ENCODE measurements around the gene DFFB.
"Not testable (repeated sequence)": the region's sequence is repeated elsewhere in the genome, so short reads cannot be mapped to it uniquely, and the experiment has no call there.

Gene DFFB

GRCh38 chr1:3911981-3912808, 54.9 kb downstream of the DFFB start:
- DNase-seq: no peak

GRCh38 chr1:3912809-3913685, 55.8 kb downstream of the DFFB start:
- no peak for DNase-seq

DNA sequence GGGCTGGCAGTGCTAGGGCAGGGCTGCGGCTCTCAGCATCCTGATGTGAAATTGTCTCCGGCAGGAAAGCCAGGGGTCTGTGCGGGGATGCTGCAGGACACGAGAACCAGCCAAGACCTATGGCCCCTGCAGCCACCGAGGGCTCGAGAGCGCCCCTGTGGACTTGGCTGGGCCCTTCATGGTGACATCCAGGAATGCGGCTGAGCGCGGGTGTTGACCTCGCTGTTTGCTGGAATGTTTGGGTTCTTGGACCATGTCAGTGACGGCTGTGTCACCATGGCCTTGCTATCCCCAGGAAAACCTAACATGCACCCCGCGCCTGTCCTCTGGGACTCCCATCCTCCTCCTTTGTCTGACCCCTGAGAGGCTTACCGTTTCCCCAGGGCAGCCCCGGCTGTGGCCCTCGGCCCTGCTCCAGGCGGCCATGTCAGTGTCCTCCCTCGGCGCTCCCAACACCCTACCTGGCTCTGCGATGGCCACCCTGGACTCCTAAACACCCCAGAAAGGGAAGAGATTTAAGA, 57.1 kb downstream of the DFFB start:
- no peak for DNase-seq

GRCh38 chr1:3914911-3915310, 57.6 kb downstream of the DFFB start:
- DNase-seq: no peak

GRCh38 chr1:3915551-3916121, 58.4 kb downstream of the DFFB start:
- no peak for DNase-seq

DNA sequence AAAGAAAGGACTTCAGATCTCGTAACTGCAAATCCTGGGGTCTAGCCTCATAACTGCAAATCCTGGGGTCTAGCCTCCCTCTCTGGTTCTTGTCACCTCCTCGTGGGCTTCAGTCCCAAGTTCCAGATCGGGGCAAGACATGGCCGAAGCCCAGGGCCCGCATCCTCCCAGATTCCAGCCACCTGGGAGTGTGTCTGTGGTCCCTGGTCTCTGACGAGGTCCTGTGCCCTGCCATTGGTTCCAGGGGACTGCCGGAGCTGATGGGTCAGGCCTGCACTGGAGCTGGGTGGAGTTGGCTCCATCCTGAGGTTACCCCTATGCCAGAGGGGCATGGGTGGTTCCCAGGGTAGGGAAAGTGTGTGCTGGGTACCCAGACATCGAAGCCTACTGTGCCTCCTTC, 60.5 kb downstream of the DFFB start:
- no peak for DNase-seq

- DNase-seq: not testable (repeated sequence)
Observed at GRCh38 chr1:3918359-3918758, 61.1 kb downstream of the DFFB start.

DNA sequence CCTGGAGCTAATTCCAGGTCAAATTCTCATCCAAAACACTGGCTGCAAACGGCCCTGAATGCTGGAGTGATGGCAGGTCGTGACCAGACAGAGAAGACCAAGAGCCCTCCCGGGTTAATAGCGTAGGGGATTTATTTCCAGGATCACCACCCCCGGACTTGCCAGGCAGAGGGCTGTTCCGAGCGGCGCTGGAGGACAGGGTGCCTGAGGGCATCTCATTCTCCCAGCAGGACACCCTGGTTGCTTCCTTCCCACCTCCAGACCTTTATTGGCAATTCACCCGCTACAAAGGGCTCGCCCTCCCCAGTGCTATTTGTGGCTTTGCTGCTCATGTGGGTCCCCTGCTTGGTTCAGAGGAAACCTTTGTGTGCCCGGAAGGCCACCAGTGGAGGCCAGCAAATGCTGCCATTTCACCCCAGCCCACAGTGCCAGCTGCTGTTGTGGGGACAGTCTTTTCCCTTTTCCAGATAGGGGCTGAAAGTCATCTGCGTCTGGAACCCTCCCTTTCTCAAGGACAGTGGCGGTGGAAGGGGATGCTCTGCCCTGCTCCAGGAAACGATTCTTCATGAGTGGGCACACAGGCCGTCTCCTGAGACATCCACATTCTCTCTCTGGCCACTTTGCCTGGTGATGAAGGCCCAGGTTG, 61.8 kb downstream of the DFFB start:
- DNase-seq: no peak

DNA sequence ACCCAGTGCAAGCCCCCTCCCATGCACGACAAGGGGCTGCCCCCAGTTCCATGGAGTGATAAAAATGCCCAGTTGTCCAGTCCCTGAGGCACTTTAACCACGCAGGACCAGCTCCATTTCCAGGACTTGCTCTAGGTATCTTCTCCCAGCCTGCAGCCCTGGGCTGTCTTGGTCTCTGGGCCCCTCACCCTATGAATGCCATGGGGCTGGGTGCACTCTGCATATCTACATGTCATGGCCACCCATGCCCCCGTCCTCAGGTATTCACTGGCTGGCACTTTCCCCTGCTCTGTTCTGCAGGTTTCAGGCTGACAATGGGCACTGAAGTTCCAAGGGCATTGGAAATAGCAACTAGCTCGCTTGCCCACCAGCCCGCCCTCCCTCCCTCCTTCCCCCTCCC, 62.4 kb downstream of the DFFB start:
- no peak for DNase-seq

DNA sequence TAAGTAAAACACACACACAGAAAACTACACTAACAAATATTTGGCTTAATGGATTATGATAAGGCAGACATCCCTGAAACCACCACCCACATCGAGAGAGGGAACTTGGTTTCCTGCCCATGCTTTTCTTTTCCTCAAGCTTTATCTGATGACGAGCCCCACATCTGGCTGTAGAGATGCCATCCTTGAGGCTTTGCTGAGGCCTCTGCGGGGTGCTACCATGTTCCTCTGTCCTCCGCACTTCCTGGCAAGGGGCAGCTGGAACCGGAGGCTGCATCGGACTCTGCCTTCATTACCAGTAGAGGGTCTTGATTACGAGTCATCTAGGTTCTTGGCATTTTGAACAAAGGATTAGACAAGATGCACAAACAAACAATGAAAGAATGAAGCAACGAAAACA, 64.5 kb downstream of the DFFB start:
- no peak for DNase-seq

- no peak for DNase-seq
Observed at GRCh38 chr1:3922201-3922725, 65.0 kb downstream of the DFFB start.

GRCh38 chr1:3922851-3923250, 65.6 kb downstream of the DFFB start:
- DNase-seq: no peak

DNA sequence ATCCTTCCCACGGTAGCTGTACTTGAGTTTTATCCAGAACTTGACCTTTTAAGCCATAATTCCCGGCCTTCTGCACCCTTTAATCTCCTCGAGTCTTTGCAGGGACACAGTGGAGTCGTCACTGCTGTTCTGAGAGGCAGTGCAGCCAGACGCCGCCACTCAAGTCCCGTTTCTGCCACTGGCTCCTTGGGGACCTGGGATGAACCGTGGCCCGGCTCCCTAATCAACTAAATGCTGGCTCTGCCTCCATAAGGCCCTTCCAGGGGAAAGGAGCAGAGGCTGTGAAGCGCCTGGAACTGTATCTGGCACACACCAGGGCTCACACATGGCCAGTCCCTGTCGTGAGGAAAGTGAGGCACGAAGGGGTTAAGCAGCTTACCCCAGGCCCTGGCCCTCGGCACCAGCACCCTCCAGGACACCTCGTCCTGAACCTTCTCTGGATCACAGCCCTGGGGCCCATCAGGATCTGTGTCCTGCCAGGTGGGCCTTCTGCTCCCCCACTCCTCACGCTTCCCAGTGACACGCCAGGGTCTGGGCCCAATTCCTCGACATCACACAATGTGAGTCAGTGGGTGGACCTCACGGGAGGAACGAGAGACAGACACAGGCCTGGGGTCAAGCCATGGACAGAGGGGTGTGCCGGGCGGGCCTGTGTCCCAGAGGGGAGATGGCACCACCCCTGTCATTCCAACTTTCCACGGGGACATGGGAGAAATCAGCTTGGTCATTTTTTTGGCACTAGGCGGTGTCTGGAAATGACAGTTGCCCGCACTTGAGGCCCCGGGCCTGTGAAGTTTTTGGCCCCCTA, 66.3 kb downstream of the DFFB start:
- DNase-seq: no peak

DNA sequence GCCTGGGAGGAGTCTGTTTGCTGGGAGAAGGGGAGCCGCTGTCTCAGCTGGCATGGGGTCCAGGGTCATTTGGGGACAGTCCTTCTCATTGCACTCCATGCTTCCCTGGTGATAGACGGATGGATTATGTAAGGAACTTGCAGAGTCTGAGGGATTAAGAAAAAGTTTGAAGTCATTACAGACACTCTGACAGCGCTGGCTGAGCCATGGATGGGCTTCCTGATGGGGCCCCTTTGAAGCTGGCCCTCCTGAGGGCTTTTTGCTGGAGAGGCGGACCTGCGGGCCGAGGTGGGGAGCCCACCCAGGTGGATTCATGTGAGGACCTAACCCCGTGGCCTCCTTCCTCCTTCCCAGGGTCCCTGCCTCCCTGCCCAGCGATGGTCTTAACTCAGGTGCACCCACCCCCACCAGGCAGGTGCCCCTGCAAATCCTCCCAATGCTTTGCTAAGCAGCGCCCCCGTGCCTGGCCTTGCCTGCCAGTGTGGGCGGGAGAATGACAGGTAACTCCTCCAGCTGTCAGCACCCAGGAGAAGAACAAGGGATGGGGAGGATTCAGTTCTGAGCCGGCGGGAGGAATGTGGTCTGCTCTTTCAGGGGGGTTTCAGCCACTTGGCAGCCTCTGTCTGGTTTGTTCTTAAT, 67.0 kb downstream of the DFFB start:
- DNase-seq: no peak

GRCh38 chr1:3924825-3925220, 67.5 kb downstream of the DFFB start:
- DNase-seq: no peak

- DNase-seq: no peak
Observed at GRCh38 chr1:3925256-3925655, 68.0 kb downstream of the DFFB start.

DNA sequence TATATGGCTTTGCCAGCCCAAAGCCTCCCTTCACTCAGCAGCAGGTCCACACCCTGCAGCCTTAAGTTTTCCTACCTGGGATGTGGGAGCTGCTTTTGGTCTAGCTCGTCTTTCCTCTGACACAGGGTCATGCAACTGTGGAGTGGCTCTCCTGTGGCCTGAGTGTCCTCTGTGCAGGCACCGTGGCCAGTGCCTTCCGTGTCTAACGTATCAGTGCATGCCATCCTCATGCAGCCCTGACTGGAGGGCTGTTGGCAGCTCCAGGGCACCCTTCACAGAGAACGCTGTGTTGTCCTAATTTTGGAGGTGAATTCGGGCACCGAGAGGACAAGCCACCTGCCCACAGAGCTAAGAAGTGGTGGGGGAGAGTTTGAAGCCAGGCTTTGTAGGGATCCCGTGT, 68.5 kb downstream of the DFFB start:
- no peak for DNase-seq

DNA sequence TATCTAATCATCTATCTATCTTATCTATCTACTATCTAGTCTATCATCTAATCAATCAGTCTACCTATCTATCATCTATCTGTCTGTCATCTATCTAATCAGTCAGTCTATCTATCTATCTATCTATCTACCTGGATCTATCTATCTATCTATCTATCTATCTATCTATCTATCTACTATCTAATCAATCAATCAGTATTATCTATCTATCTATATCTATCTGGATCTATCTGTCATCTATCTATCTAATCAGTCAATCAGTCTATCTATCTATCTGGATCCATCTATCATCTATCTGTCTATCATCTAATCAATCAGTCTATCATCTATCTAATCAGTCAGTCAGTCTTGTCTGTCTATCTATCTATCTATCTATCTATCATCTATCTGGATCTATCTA, 69.7 kb downstream of the DFFB start:
- DNase-seq: no peak

DNA sequence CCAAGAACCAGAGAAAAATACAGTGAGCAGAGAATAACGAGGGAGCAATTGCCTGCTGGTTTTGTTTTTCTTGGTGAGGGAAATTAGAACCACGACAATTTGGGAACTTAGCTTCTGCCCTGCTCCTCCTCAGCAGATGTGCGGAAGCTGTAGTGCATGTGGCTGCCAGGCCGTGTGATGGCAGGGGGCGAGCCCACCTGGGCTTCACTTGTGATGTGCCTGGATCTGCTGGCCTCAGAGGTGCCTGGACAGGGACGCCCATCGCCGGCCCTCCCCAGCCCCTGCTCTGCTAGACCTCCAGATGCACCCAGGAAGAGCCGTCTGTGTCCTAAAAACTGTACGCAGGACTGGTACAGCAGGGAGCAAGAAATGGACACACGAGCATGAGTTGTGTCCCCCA, 71.3 kb downstream of the DFFB start:
- DNase-seq: no peak

GRCh38 chr1:3929126-3929525, 71.8 kb downstream of the DFFB start:
- DNase-seq: no peak

GRCh38 chr1:3930301-3931006, 73.2 kb downstream of the DFFB start:
- no peak for DNase-seq
